ENCODE results near the gene LAX1.
"Not testable (repeated sequence)": the region's sequence is repeated elsewhere in the genome, so short reads cannot be mapped to it uniquely, and the experiment has no call there.

Gene LAX1, protein sequence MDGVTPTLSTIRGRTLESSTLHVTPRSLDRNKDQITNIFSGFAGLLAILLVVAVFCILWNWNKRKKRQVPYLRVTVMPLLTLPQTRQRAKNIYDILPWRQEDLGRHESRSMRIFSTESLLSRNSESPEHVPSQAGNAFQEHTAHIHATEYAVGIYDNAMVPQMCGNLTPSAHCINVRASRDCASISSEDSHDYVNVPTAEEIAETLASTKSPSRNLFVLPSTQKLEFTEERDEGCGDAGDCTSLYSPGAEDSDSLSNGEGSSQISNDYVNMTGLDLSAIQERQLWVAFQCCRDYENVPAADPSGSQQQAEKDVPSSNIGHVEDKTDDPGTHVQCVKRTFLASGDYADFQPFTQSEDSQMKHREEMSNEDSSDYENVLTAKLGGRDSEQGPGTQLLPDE

DNA sequence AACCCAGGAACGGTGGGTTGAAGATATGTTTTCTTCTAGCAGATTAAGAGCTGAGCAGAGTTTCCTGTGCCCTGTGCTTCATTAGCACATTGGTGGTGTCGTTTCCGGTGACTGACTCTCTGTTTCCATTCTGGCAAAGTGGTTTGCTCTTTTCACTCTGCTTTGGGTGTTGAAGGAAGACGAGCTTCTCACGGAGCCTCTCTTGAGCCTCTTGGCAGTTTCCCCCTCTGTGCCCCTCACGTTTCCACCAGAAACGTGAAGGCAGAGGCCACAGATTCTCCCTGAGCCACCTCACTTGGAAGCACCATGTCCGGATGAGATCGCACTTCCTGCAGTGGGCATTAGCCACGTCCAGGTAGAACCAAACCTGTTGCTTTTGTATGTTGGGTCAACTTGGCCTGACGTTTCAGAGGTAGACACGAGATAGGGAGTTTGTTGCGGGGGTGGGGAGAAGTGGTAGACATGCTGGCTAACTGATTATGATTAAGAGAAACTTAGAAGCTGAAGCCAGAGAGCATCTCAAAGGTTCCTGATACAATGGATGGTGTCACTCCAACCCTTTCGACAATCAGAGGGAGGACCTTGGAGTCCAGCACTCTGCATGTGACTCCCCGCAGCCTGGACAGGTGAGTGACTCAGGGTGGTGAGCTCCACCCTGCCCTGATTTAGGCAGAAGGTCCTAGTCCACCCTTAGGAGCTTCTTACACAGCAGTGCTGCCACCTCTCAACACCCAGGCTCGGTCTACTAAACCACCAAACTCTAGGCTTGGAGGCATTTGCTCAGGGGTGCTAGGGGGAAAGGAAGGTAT lies at the start of gene LAX1:
Gene LAX1 (plus strand): TSS at position 155 of the 809 bp plus-strand sequence. CDS start 383 bp downstream, at position 538.
- DNase-seq (ENCODE audit: low read depth in 2 of 2) = peak; percentile 66 to 71

DNA sequence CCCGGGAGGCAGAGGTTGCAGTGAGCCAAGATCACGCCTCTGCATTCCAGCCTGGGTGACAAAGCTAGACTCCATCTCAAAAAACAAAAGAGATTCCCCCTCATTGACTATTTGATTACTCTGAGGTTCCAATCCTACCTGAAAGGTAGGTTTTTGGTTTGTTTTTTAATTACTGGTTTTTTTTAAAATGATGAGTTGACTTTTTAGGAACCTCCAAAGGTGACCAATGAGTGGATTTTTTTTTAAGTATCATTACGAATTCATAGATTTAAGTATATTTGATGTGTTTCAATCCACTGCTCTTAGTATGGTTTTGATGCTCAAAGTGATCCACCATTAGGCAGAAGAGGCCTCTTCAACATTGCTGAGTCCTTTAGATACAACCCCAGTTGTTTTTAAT lies 47.9 kb upstream of the LAX1 start:
- no peak for DNase-seq (ENCODE audit: low read depth in 2 of 2)

DNA sequence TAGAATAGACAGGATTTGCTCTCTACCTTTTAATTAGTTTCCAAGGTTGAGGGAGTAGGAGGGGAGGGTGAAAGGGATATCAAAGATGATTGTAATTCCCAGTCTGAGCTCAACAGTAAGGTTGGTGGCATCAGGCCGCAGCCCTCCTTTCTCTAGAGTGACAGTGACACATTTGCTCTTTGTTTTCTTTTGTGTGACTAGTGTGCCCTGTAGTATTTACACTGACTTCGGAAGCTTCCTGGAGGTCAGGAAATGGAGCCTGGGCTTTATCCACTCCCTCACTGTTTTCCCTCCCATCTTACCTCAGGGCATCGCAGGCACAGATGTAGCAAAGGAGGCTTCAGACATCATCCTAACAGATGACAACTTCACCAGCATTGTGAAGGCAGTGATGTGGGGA lies 44.7 kb upstream of the LAX1 start:
- DNase-seq (ENCODE audit: low read depth in 2 of 2) = no peak

DNA sequence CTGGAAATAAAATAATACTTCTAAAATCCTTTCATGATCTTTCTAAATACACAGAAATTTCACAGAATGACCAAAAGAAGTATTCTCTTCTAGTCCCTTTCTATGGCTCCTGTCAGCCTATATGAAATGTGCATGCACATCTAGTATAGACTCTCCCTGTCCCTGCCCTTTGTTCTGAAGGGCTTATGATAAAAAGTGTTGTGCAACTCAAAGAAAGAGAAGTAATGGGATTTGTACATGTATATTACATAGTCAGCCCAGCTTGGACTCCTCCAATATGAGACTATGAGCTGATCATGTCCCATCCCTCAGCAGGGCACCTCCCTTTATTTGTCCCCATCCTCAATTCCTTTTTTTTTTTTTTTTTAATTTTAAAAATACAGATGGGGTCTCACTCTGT lies 42.1 kb upstream of the LAX1 start:
- DNase-seq (ENCODE audit: low read depth in 2 of 2) = no peak

DNA sequence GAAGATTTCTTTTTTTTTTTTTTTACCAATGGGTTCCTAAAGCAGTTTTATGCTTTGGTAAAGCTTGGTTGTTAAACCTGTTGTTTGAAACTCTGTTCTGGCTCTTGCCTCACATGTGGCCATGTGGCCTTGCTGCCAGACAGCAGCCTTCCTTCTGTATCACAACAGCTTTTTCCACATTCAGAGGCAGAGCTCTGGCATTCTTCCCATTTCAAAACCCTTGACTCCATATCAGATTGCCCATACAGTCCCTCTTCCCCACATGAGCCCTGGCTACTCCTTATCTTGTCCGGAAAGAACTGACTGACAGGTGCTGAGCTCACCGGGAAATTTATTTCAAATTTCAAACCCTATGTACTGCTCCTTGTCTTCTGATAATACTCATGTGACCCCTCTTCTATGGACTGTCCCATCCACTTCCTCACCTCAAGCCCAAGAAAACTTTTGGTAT lies 38.5 kb upstream of the LAX1 start:
- DNase-seq (ENCODE audit: low read depth in 2 of 2) = no peak

DNA sequence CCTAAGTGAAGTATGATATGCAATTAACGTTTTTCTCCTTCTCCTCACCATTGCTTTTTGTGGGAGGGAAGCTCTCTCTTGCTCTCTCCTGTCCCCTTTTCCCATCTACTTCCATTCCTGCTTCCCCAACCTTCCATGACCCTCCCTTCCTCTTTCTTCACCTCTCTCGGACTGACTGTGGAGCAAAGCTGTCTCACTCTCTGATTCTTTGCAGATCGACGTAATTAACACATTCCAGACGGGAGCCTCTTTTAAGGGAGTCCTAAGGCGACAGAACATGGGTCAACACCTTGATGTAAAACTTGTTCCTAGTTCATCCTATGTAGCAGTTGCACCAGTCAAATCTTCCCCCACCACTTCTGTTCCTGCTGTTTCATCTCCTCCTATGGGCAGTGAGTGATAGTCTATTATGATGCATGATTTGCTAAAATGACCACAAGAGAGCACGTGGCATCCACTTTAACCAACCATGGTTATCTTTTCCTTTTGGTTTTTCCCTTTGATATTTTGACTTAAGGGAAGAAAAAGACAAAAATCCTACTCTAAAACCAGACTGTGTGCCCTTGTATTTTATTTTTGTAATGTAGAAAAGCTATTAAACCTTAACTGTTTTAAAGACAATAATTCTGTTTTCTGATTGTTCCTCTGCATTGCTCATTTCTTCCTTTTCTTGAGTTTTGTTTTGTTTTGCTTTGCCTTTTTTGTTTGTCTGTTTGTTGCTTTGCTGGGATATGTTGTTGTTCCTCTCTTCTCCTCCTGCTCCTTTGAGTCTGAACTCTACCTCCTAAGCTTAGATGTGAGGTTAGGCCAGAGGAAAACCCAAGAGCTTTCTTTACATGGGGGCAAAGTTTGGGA lies 31.7 kb upstream of the LAX1 start:
- no peak for DNase-seq (ENCODE audit: low read depth in 2 of 2)

DNA sequence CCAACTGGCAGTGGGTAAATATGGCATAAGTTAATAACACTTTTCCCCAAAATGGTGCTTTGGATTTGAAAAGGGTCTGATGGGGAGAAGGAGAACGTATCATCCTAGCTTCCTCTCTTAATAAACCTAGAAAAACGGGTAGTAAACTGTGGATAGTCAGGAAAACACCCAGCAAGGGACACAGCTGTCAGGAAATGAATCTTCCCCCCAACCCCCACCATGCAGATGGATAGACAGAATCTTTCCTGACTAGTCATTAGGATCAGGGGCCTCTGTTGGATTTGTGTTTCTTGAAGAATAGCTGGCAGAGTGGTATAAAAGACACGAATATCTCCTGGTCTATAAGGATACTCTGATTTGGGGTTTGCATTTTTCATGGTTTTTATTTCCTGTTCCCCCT lies 22.5 kb upstream of the LAX1 start:
- DNase-seq (ENCODE audit: low read depth in 2 of 2) = no peak

DNA sequence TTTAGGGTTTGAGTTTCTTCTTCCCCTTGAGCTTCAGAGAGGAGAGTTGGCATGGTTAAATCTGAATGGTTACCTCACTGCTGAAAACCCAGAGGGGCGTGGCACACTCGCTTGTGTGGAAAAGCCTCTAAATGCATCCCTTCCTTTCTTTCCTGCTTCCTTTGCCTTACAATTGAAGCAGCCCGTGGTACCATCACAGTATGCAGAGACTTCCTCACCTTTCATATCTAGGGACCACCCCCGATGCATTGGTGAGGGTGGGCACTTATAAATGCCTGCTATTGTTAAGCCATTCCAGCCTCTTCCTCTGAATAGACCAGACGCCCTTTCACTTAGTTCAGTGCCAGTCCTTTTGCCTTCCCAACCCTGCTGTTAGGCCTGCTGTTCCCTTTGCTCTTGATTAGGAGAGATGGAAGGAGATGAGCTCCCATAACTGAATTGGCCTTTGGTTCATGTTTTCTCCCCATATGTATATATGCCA lies 21.9 kb upstream of the LAX1 start:
- DNase-seq (ENCODE audit: low read depth in 2 of 2) = no peak

DNA sequence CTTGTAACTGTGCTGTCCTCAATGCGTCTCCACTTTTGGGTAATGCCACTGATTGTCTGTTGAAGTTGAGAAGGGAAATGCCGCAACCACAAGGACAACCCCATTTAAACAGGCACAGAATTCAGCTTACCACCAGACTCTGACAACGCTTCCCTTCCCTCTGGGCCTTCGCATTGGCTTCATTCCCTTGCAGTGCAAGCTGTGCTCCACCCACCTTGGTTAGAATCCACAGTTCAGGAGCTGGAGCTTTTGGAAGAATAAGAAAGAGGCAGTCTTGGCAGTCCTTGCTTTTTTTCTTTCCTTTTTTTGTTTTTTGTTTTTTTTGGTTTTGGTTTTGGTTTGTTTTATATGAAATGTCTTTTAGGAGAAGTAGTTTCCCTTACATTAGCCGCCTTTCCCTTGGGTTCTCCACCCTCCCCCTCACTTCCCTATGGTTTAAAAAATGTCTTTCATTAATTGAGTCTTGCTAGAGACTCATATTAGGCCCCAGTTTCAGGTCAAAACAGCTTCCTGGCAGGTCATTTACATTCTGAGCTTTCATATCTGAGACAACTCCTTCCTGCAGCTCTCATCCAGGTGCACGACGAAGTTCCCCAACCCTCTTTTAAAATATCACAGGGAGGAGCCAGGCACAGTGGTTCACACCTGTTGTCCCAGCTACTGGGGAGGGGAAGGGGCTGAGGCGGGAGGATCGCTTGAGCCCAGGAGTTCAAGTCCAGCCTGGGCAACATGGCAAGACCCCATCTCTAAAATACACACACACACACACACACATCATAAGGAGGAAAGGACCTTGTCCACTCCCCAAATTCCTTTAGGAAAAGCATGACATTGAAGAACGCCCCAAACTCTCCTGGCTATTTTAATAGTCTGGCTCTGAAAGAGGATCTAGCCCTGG lies 20.7 kb upstream of the LAX1 start:
- DNase-seq (ENCODE audit: low read depth in 2 of 2) = no peak

DNA sequence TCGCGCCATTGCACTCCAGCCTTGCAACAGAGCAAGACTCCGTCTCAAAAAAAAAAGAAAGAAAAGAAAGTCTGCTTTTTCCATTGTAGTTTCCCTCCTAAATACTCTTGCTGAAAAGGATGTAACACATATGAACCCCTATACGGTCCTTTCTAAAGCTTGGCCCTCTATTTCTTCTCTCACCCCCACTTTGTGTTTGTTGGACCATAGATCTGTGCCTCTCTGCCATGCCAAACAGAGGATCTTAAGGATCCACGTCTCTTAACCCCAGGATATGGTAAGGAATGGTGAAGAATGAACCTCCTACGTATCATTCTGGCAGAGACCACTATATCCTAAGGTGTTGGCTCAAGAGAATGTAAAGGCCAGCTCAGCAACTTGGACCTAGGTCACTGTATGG lies 18.7 kb upstream of the LAX1 start:
- DNase-seq (ENCODE audit: low read depth in 2 of 2) = no peak

DNA sequence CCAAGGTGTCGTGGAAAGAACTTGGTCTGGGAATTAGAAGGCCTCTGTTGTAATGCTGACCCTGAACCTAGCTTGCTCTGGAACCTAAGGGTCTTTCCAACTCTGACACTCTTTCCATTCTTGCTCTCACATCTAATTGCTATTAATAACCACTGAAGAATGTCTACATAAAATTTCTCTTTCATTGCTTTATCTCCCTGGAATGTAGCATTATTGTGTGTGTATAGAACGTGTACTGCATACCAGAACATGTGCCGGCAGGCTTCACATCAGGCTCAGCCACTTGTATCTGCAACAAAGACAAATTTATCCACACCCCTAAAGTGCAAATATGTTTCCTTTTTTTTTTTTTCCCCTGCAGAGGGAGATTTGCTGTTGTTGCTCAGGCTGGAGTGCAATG lies 13.9 kb upstream of the LAX1 start:
- DNase-seq (ENCODE audit: low read depth in 2 of 2) = no peak

DNA sequence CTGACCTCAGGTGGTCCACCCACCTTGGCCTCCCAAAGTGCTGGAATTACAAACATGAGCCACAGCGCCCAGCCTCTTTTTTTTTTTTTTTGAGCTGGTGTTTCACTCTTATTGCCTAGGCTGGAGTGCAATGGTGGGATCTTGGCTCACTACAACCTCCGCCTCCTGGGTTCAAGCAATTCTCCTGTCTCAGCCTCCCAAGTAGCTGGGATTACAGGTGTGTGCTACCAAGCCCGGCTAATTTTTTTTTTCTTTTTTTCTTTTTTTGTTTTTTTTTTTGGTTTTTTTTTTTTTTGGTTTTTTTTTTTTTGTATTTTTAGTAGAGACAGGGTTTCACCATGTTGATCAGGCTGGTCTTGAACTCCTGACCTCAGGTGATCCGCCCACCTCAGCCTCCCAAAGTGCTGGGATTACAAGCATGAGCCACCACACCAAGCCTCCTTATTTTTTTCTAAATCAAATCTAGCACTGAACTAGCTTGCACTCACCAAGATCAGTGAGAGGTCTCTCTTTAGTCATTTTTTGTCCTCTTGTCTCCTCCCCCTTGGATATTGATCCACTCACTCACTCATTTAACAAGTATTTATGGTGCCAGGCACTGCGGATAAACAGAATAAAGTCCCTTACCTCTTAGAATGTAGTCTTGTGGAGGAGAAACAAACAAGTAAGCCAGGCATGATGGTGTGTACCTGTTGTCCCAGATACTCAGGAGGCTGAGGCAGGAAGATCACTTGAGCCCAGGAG lies 13.2 kb upstream of the LAX1 start:
- DNase-seq (ENCODE audit: low read depth in 2 of 2) = not testable (repeated sequence)

DNA sequence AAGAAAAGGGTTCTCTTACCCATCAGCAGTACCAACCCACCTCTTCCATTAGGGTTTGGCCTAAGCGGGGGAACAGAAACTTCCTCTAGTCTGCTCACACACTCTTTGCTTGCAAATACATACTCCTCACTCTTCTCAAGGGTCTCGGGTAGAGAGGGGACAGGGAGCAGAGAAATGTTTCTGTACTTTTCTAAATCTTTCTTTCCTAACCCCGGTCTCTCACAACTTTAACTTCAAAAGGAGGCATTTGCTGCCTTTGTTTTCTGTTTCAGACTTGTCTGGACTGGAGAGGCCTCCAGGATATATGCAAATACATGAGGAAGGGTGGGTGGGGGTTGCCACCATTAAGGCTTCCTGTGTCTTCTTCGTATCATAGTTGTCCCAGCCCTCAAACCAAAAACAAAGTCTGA lies 10.5 kb upstream of the LAX1 start:
- no peak for DNase-seq (ENCODE audit: low read depth in 2 of 2)

DNA sequence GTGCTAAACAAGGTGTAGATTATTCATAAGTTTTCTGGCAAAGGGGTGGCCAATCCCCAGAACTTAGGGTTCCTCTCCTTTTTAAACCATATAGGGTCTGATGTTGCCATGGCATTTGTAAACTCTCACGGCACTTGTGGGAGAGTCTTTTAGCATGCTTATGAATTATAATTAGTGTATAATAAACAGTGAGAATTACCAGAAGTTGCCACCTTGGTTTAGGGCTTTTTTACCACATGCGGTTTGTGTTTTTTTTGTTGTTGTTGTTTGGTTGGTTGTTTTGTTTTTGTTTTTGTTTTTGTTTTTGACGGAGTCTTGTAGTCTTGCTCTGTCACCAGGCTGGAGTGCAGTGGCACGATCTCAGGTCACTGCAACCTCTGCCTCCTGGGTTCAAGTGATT lies 8.9 kb upstream of the LAX1 start:
- DNase-seq (ENCODE audit: low read depth in 2 of 2) = no peak

DNA sequence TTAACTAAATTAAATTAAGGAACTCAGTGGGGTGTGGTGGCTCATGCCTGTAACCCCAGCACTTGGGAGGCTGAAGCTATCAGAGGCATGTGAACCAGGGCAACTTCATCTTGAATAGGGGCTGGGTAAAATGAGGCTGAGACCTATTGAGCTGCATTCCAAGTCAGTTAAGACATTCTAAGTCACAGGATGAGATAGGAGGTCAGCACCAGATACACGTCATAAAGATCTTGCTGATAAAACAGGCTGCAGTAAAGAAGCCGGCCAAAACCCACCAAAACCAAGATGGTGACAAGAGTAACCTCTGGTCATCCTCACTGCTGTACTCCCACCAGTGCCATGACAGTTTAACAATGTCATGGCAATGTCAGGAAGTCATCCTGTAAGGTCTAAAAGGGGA lies 6.2 kb upstream of the LAX1 start:
- not testable (repeated sequence) for DNase-seq (ENCODE audit: low read depth in 2 of 2)

DNA sequence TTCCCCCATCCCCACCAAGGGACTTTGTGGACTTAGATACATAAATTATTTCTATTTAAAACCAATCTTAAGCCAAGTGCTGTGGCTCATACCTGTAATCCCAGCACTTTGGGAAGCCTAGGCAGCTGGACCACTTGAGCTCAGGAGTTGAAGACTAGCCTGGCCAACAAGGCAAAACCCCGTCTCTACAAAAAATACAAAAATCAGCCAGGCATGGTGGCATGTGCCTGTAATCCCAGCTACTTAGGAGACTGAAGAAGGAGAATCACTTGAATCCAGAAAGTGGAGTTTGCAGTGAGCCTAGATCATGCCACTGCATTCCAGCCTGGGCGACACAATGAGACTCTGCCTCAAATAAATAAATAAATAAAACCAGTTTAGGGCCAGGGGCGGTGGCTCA lies 4.5 kb upstream of the LAX1 start:
- DNase-seq (ENCODE audit: low read depth in 2 of 2) = no peak

DNA sequence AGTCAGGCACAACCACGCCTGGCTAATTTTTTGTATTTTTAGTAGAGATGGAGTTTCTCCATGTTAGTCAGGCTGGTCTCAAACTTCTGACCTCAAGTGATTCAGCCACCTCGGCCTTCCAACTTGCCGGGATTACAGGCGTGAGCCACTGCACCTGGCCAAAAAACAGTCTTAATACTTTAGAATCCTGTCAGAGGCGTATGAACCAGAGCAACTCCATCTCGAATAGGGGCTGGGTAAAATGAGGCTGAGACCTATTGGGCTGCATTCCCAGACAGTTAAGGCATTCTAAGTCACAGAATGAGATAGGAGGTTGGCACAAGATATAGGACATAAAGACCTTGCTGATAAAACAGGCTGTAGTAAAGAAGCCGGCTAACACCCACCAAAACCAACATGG lies 3.0 kb upstream of the LAX1 start:
- DNase-seq (ENCODE audit: low read depth in 2 of 2) = not testable (repeated sequence)

DNA sequence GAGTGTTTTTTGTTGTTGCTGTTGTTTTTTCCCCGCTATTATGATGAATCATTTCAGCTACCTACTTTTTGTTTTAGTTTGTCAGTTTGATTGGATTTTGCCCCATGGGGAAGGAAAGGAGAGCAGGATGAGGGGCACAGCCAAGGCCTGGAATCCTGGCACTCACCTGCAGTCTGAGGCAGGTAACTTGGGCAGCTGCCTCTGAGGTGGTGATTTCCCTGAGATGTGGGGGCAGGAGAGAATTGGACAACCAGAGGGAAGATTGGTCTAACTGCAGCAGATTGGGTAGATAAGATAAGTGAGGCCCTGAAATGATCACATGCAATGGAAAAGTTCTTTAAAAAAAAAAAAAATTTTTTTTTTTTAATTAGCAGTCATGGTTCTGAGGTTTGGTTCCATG lies 1.5 kb upstream of the LAX1 start:
- no peak for DNase-seq (ENCODE audit: low read depth in 2 of 2)

DNA sequence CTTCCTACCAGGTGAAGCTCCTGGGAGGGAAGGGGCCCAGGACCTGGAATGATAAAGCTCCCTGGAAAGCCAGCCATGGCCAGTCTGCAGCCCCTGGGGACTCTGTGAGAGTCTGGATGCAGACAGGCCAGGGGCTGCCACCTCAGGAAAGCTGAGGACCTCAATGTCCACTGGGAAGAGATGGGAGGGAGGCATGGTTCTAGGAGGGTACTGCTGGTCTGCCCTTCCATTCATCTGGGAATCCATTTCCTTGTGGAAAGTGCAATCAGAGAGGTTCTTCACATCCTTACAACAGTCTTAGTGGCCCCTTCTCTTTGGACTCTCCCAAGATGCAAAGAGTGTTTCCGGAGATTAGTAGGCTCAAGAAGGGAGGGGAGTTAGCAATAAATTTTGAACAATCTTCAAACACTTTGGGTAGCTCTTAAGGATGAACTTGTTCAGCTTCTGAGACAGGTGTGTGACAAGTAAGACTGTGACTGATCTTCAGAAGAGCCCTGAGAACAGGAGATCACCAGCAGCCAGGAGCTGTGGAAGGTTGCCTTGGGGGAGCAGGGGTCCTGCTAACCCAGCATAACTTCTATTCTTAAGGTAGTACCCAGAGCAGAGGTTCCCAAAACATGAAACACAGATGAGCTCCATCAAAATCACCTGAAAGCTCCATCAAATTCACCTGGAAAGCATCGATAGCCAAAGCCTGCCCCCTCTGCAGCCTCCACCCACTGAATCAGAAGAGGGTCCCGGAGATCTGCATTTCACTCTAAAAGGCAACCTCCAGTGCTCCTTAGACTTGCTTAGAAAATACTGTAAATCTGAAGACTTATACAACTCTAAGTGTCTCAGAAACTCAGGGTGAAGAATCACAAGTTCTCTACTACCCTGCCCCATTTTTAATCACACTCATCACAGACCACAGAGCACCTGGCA lies 616 bp upstream of the LAX1 start:
- no peak for DNase-seq (ENCODE audit: low read depth in 2 of 2)
